HG02588 (cell line): ENCODE data around the gene GYG2.
"Not testable (repeated sequence)": the region's sequence is repeated elsewhere in the genome, so short reads cannot be mapped to it uniquely, and the experiment has no call there.

ENCODE experiments used
- ATAC-seq: cut with Tn5 transposase; IDR thresholded peaks from one replicate; pipeline ENCODE4 v1.9.1; 2021; ENCODE audit warnings: mild to moderate bottlenecking, moderate library complexity; ENCODE audit not compliant: unreplicated experiment

Gene GYG2

DNA sequence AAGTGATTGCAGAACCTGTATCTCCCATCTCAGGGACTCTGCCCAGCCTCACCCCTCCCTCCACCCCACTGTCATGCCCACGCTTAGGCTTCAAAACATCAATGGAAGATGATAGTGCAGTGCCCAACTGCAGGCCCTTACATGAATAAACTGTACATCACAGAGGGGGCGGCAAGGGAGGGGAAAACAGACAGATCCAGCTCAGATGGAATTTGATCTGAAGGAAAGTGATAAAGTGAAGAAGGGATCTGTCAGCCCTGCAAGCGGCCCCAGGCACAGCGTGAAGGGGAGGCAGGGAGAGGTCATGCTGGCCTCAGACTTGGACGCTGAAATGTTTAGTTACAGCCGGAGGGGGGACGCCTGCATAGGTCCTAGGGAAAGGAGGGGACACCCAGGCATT, 38.5 kb downstream of the GYG2 start:
- ATAC-seq = no peak

DNA sequence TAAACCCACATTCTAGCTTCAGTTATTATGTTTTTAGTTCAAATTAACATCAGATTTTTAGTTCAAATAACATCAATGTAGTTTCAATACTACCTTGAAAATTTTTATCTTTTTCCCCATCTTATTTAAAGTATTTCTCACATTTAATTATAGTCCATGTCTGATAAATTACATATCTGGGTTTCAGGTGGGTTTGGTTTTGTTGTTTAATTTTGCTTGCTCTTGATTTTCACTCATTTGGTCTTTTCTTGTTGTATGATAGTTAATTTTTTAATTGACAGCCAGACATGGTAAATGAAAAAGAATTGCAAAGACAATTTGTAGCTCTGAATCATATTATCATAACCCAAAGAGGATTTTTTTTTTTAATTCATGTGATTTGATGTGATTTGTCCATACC, 41.9 kb downstream of the GYG2 start:
- ATAC-seq = no peak

DNA sequence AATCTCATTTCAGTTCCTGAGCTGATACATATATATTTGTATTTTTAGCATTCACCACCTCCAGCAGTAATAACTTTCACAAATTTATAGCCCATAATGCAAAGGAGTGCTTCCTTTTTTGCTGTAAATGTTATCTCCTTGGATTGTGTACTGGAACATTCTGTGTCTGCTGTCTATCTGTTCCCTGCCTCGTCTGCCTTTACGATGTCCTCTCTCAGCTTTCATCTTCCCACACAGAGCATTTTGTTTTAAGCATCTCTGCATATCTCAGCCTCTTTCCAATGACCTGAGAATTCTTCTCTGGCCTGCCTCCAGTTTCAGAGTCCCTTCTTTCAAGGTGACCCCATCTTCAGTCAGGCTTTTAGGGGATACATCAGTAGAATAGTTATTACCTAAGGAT, 43.1 kb downstream of the GYG2 start:
- no peak for ATAC-seq

DNA sequence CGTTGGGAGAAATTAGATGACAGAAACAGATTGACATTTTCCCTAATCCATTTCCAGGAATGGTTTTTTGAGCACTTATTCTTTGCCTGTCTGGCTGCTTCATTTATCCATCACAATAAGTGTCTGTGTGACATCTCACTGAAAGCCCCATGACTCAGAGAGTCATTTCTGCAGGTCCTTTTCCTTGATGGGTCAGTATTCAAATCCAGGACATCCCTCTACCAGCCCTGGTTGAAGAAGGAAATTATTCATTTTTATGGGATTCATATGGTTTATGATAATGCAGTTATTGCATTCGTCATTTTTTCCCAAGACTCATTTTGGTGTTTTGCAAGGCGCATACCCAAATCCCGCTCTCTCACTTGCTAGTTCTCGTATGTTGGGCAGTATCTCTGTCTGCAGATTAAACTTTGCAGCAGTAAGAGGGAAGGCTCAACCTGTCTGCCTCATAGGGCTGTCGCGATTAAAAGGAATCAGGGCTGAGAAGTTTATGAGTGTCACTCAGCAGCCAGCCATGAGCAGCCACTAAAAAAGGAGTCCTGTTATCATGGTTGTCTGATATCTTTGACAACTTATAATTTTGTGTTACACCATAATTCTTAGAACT, 44.0 kb downstream of the GYG2 start:
- no peak for ATAC-seq

DNA sequence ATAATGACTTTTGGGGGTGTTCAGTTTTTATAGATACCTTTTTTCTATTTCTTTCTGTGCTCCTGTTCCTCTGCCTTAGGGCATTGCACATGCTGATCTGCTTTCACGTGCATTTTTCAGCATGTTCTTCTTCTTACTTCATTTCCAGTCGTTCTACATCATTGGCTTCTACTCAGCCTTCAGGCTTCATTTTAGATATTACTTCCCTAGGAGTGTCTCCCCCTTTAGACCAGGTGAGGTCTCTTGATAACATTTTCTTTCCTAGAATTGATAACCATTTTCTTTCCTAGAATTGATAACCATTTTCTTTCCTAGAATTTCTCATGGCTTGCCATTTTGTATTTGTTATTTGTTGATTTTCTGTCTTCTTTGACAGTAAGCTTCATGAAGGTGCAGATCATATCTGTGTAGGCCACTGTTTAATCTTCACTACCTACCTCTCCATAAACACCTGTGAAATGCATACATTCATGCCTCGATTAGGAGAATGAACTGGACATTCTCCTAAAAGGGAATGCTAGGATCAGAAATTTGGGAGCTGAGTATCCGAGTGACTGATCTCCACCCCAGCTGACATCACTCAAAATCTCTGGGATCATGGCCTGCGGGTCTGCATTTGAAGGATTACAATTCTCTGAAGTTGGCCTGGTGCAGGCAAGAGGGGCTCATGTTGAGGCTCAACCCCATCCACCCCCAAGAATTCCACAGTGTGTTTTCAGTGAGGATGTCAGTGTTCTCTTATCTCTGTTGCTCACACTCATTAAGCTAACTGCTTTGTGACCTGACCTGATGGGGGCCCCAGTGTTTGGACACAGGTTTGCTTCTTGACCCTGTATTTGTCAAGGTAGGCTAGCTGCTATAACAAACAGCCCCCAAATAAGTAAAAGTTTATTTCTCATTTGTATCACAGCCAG, 45.7 kb downstream of the GYG2 start:
- ATAC-seq = no peak

DNA sequence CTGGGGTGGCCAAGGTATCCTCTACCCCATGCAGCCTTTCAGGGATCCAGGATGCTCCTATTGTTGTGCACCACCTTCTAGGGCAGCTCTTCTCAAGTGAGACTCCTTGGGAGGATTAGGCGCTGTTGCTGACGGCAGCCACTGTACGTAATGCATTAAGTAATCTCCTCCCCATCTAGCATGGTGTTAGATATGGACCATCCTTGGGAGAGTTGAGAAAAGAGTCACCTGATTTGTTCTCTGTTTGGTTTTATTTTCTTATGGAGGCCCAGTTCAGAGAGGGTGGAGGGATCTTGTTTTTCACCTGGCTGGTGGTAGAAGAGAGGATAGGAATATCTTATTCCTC, 46.4 kb downstream of the GYG2 start:
- ATAC-seq = no peak

DNA sequence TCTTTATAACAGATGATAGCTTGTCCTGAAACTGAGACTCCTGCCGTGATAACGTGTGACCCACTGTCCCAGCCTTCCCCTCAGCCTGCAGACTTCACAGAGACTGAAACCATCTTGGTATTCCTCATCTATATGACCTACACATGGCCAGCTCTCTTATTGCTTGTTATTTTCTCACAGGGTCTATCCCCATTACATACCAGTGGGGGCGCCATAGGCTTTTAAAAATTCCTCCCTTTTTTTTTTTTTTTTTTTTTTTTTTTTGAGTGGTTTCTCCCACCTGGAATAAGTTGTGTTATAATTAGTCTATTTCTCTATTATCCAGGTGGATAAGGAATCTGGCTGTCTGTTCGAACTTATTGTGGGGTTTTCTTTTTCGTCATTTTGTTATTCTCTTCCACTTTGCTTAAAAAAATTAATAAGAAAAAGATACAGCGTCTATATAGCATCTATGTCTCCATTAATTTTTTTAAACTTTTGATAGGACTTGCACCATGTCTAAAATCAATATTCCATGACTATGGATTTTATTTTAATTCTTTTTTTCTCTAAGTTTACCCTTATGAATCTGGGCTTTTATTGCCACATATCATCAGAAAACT, 47.2 kb downstream of the GYG2 start:
- ATAC-seq = no peak

DNA sequence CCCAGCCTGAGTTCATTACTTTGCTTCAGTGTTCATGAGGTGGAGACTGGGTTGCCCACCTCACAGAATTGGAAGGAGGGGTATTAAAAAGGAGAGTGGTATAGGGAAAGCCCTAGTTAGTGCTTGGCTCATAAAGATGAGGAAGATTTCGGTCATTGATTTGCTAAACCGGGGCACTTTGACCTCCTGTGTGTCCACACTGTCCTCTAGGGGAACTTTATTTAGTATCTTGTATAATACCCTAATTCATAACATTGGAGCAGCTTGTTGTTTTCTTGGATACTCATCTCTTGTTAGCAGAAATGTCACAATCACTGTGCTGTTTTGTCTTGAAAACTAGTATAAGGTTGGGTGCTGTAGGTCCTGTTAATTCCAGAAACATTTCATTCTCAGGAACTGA, 49.8 kb downstream of the GYG2 start:
- ATAC-seq = no peak

DNA sequence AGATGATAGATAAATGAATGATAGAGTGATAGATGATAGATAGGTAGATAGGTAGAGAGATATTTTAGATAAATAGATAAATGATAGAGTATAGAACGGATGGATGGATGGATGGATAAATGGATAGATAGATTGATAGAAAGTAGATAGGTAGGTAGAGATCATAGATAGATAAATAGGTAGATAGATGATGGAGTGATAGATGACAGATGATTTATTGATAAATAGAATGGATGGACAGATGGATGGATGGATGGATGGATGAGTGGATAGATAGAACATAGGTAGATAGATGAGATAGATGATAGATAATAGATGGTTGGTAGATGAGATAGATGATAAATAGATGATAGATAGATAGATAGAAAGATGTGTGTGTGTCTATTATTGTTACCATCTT, 50.9 kb downstream of the GYG2 start:
- ATAC-seq = no peak

DNA sequence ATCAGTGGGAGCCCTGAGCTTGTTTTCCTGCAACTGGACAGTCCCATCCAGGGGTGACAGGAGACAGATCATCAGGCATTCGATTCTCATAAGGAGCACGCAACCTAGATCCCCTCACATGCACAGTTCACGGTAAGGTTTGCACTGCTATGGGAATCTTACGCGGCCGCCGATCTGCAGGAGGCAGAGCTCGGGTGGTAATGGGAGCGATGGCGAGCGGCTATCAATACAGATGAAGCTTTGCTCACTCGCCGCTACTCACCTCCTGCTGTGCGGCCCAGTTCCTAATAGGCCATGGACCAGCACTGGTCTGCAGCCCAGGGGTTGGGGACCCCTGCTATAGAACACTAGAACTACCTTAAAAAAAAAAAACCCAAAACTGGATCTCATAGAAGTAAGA, 55.0 kb downstream of the GYG2 start:
- ATAC-seq = no peak

DNA sequence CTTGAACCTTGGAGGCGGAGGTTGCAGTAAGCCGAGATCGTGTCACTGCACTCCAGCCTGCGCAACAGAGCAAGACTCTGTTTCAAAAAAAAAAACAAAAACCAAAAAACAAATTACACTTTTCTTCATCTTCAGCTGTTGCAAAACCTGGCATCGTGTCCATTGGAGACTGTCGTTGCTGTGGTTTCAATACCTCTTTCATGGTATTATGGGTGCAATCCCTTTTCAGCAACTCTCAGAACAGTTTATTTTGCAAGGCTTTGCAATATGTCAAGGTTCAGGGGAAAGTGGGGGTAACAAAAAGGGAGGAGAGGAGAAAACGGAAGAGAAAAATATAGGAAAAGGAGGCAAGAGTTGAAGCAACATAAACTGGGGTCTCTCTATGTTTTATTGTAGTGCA, 59.6 kb downstream of the GYG2 start:
- ATAC-seq = no peak

DNA sequence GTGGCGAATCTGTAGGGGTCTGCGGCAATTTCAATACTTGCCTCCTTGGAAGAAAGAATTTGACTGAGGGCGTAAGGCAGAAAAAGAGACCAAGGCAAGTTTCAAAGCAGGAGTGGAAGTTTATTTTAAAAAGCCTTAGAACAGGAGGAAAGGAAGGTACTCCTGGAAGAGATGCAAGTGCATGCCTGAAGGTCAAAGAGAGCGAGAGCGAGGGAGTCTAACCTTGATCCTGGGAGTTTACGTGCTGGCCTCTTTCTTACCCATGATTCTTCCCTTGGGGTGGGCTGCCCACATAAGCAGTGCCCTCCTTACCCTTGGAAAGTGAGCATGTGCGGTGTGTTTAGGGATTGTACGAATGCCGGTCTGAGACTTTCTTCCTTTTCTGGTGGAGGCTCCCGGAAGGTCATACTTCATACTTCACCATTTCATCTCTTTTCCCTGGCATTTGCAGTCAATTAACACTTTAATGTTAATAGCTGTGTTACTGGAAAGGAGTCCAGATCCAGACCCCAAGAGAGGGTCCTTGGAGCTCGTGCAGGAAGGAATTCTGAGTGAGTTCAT, 60.4 kb downstream of the GYG2 start:
- no peak for ATAC-seq

DNA sequence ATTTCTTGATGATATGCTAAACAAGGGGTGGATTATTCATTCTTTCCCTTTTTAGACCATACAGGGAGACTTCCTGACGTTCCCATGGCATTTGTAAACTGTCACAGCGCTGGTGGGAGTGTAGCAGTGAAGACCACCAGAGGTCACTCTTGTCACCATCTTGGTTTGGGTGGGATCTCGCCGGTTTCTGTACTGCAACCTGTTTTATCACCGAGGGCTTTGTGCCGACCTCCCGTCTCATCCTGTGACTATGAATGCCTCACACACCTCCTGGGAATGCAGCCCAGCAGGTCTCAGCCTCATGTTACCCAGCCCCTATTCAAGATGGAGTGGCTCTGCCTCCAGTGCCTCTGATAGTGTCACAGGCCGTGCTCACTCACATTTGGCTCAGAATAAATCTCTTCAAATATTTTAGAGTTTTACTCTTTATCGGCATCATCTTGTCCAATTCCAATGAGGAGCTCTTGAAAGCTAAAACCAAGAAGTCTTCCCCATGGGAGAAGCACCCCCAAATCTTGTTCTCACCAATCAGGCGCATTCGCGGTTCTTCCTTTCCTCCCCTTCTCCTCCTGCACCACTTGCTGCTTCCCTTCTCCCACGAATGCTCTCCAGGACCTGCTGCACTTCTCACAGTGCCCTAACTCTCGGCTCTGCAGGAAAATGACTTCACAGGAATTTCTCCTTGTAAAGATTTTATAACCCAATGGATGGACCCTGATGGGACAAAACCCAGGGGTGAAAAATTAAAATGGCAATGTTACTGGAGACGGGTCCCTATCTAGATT, 61.2 kb downstream of the GYG2 start:
- ATAC-seq = not testable (repeated sequence)

DNA sequence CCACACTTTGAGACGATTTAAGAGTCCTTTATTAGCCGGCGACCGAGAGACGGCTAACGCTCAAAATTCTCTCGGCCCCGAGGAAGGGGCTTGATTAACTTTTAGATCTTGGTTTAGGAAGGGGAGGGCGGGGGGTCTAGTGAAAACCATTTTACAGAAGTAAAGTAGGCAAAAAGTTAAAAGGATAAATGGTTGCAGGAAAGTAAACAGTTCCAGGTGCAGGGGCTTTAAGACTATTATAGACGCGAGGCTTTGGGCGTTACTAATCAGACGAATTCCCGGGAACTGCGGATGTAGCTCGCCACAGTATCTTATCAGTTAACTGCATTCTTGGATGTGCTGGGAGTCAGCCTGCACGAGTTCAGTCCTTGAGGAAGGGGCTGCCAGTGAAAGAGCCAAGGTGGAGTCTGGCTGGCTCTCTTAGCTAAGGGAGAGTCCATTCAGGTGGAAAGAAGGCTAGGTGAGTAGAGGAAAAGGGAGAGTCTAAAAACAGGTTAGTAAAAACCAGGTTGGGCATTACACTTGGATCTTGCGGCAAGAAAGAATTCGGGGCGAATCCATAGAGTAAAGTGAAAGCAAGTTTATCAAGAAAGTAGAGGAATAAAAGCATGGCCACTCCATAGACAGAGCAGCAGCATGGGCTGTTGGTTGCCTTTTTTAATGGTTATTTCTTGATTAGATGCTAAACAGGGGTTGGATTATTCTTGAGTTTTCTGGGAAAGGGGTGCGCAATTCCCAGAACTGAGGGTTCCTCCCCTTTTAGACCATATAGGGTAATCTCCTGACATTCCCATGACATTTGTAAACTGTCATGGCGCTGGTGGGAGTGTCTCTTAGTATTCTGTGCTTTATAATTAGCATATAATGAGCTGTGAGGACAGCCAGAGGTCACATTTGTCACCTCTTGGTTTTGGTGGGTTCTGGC, 62.1 kb downstream of the GYG2 start:
- ATAC-seq = not testable (repeated sequence)

DNA sequence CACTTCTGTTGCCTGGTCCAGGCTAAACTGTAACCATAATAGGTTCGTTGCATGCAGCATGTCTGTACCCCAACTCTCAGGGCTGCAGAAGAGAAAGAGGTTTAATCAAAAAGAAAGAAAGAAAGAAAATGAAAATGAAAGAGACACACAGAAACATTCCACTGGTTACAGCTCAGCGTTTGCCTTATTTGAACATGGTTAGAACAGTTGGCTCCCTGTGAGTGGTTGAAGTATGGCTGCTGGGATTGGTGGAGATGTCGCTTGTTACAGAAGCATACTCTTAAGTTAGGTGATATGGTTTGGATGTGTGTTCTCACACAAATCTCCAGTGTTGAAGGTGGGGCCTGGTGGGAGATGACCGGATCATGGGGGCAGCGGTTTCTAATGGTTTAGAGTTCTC, 64.1 kb downstream of the GYG2 start:
- no peak for ATAC-seq

DNA sequence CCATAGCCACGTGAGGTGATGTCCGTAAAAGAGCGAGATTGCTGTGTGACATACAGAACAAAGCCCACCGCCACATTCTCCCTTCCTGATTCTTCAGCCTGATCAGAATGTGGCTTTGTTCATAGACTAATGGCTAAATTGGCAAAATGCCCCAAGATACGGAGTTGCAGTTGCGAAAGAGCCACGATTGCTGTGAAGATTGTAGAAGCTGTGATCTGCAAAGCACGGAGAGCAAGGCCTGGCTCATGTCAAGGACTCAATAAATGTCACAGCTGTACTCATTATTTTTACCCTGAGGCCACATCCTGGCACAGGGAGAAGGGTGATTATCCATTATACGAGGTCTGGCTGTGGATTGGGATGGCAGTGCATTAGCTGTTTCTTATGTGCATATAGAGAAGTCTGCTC, 66.2 kb downstream of the GYG2 start:
- ATAC-seq = no peak

DNA sequence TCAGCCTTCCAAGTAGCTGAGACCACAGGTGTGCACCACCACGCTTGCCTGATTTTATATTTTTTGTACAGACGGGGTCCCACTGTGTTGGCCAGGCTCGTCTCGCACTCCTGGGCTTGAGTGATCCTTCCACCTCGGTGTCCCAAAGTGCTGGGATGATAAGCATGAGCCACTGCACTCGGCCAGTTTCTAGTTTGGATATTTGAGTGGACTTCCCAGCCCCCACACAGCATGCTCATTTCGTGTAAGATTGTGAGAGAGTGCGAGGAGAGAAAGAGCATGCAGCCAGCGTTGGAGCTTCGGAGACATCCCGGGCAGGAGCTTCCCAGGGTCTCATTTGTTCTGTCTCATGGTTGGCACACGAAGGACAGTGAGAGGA, 68.6 kb downstream of the GYG2 start:
- no peak for ATAC-seq

DNA sequence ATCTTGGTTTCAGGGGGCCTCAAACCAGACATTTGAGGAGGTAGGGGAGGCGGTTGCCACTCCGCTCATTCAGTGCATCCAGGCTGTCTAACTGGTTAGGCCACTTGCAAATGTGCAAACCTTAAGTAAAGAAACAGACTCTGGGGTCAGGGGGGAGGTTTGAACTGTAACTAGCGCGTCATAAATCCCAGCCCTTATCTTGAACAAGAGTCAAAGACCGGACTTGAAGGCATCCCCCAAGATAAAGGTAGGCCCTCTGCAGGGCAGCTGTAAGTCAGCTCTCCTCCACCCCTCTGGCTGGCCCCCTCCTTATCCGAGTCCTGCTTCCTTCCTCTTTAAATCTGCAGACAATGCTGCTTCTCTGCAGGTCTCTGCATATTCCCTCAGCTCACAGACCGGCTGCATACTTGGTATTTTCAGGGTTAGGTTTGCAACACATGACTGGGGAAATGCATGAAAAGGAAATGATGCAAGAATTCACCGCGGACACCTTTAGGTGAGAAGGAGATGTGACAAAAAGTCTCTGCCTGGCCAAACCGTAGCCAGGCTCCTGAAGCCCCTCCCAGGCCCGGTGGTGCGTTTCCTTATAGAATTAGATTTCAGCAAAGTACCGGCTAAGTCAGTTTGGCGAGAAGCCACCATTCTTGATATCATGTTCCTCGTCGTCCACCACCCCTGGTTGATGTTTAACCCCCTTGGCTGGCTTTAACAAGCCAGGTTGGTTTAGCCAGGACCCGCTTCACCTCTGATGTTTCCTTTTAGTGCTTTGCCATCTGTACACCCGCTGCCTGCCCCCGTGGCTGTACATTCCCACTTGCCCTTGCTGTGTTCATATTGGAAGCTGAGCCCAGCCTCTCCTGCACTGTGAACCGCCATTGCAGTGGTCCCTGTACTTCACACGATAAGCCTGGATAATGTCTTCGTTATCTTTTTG, 69.2 kb downstream of the GYG2 start:
- not testable (repeated sequence) for ATAC-seq
